Measurements from ENCODE around the gene RANGAP1. TPM values are rescaled to one million over a fixed set of nuclear protein-coding genes. Genes with fewer than 3 reads are reported as not detected.
A peak's percentile ranks its signal among the peaks of the same experiment; 100 is the strongest.

Gene RANGAP1
- polyA plus RNA-seq, 3 donors = 8.3 to 30.2 (median 8.5) TPM

GRCh38 chr22:41231369-41231768 is 54.6 kb downstream of the RANGAP1 start:
- Histone ChIP-seq H3K79me2 (ENCODE audit: insufficient read depth, low read length) (no peaks in the 10 kb centered on the region), H4K20me1 (ENCODE audit: insufficient read depth, low read length) (no peaks in the 10 kb centered on the region), H3K27ac (ENCODE audit: low read depth in 1 of 2, low read length in 2 of 2) (no peak overlapping the region), H3K27me3 (ENCODE audit: control insufficient read depth in 2 of 2, insufficient read depth in 2 of 2, low read length in 2 of 2) (no peaks in the 10 kb centered on the region), H3K9me3 (replicated peaks in 1 of 2; ENCODE audit: control insufficient read depth in 1 of 2, insufficient read depth in 1 of 2, low read length in 2 of 2) (no peaks in the 10 kb centered on the region), H3K9ac (ENCODE audit: insufficient read depth, low read length, poor library complexity, severe bottlenecking) (no peak overlapping the region), H2AFZ (ENCODE audit: insufficient read depth, low read depth, low read length, poor library complexity, severe bottlenecking) (no peak overlapping the region), H3K4me1 (ENCODE audit: control insufficient read depth in 1 of 2, insufficient read depth in 2 of 2, low read length in 2 of 2) (no peaks in the 10 kb centered on the region), H3K4me3 (replicated peaks in 1 of 3; ENCODE audit: low read depth in 2 of 3, low read length in 3 of 3) (no peak overlapping the region), H3K36me3 (replicated peaks in 1 of 2; ENCODE audit: control insufficient read depth in 1 of 2, insufficient read depth in 2 of 2, low read length in 2 of 2) (peaks cover 24 to 46% of the 10 kb centered on the region in 2 donors), H3K4me2 (replicated peaks; ENCODE audit: extremely low read depth, low read length, poor library complexity, severe bottlenecking) (no peak overlapping the region)
- intact Hi-C loops (cut with micrococcal nuclease) = loop anchor here in 1 of 2 donors (10.0 kb wide), 1 partner anchor 307 kb away; no protein-coding TSS in a partner anchor
- WGBS (ENCODE audit: insufficient coverage) = 88% methylated on average over 5 of the region's 7 CpGs
- no peak for TF ChIP-seq CTCF (IDR thresholded peaks at IDR 0.05)
- Mint-ChIP-seq H3K27ac (peak overlapping the region in 2 of 7 donors; percentile 66 to 79), H3K36me3 (peaks cover 30 to 45% of the 10 kb centered on the region in 2 donors), H3K4me1 (peaks cover 3% of the 10 kb centered on the region), H3K27me3 (ENCODE audit: low read depth in 3 of 3) (peaks cover 0 to 2% (median 0%) of the 10 kb centered on the region in 3 donors), H3K4me3 (no peak overlapping the region), H3K9me3 (no peaks in the 10 kb centered on the region)
- DNase-seq = no peak

- Histone ChIP-seq H3K27ac (ENCODE audit: low read depth in 1 of 2, low read length in 2 of 2) (no peak overlapping the region), H3K9ac (ENCODE audit: insufficient read depth, low read length, poor library complexity, severe bottlenecking) (no peak overlapping the region), H4K20me1 (ENCODE audit: insufficient read depth, low read length) (no peaks in the 10 kb centered on the region), H3K27me3 (ENCODE audit: control insufficient read depth in 2 of 2, insufficient read depth in 2 of 2, low read length in 2 of 2) (no peaks in the 10 kb centered on the region), H2AFZ (ENCODE audit: insufficient read depth, low read depth, low read length, poor library complexity, severe bottlenecking) (no peak overlapping the region), H3K4me2 (replicated peaks; ENCODE audit: extremely low read depth, low read length, poor library complexity, severe bottlenecking) (no peak overlapping the region), H3K9me3 (replicated peaks in 1 of 2; ENCODE audit: control insufficient read depth in 1 of 2, insufficient read depth in 1 of 2, low read length in 2 of 2) (no peaks in the 10 kb centered on the region), H3K79me2 (ENCODE audit: insufficient read depth, low read length) (no peaks in the 10 kb centered on the region), H3K36me3 (replicated peaks in 1 of 2; ENCODE audit: control insufficient read depth in 1 of 2, insufficient read depth in 2 of 2, low read length in 2 of 2) (peaks cover 32 to 56% of the 10 kb centered on the region in 2 donors), H3K4me3 (replicated peaks in 1 of 3; ENCODE audit: low read depth in 2 of 3, low read length in 3 of 3) (no peak overlapping the region), H3K4me1 (ENCODE audit: control insufficient read depth in 1 of 2, insufficient read depth in 2 of 2, low read length in 2 of 2) (no peaks in the 10 kb centered on the region)
- H3K9me3 Mint-ChIP-seq = no peaks in the 10 kb centered on the region
- 93% methylated on average over 8 of the region's 9 CpGs for WGBS (ENCODE audit: insufficient coverage)
- peaks cover 0 to 2% (median 0%) of the 10 kb centered on the region in 3 donors for H3K27me3 Mint-ChIP-seq (ENCODE audit: low read depth in 3 of 3)
- peaks cover 39 to 55% of the 10 kb centered on the region in 2 donors for H3K36me3 Mint-ChIP-seq
- DNase-seq = no peak
- intact Hi-C loops (cut with micrococcal nuclease) = loop anchor here in 1 of 2 donors (10.0 kb wide), 1 partner anchor 306 kb away; no protein-coding TSS in a partner anchor
- peak overlapping the region in 1 of 7 donors; percentile 68 for H3K27ac Mint-ChIP-seq
- peaks cover 3% of the 10 kb centered on the region for H3K4me1 Mint-ChIP-seq
- no peak for TF ChIP-seq CTCF (IDR thresholded peaks at IDR 0.05)
- H3K4me3 Mint-ChIP-seq = no peak overlapping the region
Observed at GRCh38 chr22:41230401-41230785, 55.6 kb downstream of the RANGAP1 start.

Data from CD14-positive monocyte (primary cell).